ENCODE results near the gene HMGB1. TPM values are rescaled to one million over a fixed set of nuclear protein-coding genes. Genes with fewer than 3 reads are reported as not detected.
A peak's percentile ranks its signal among the peaks of the same experiment; 100 is the strongest.
"Not testable (repeated sequence)": the region's sequence is repeated elsewhere in the genome, so short reads cannot be mapped to it uniquely, and the experiment has no call there.

Gene HMGB1
- polyA plus RNA-seq, 3 donors from 2014 or later: 629 to 859 (median 662) TPM

DNA sequence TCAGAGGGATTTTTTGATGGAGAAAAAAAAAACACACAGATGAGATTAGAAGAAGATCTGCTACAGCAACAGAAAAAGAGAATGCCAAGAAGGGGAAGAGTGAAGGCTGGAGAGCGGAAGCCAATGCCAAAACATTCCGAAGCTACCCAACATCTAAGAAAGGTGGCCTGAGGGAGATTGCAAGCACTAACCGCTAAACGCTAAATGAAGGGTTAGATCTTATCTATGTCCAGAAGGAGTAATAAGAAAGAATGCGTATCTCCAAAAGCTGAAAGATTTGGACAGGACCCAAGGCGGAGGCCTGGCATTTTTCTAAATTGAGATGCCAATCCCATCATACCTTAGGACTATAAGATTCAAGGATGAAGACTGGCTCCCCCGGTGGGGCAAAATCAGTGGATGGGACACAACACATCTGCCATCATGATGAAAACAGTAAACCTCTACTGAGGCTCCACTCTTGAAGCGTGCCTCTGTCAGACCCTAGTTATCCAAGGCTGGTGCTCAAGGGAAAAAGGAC lies 15.6 kb upstream of the HMGB1 start:
- no peaks in the 10 kb centered on the region for H3K4me1 Mint-ChIP-seq
- H3K27me3 Mint-ChIP-seq (ENCODE audit: low read depth in 3 of 3): peaks cover 2 to 12% (median 9%) of the 10 kb centered on the region in 3 donors
- H3K27ac Mint-ChIP-seq: no peak overlapping the region
- no peak overlapping the region for H3K4me3 Mint-ChIP-seq
- no peaks in the 10 kb centered on the region for H3K9me3 Mint-ChIP-seq
- no peak for DNase-seq
- H3K36me3 Mint-ChIP-seq: no peaks in the 10 kb centered on the region

DNA sequence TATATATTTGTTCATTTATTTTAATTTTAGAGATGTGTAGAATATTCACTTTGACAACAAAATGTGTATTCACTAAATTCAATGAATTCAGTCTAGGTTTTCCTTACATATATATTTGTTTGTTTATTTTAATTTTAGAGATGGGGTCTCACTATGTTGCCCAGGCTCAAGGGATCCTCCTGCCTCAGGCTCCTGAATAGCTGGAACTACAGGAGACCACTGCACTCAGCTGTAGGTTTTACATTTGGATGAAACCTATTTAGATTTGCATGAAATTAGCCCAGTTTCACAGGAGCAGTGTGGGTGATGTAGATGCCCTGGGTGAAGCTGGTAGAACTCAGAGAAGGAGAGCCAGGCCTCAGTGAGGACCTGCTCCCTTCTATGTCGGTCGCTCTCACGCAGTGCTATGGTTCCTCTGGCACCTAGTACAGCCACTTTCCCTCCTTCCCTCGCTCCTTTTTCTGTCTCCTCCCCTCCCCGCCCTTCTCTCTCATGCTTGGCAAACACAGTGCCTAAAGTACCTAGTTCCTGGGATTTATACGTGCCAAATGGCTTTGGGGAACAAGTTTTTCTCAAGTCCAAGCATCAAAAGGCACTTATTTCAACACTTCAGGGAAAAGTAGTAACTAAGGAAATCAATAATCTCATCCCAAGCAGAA lies 14.7 kb upstream of the HMGB1 start:
- Mint-ChIP-seq H3K4me1 (no peaks in the 10 kb centered on the region), H3K4me3 (no peak overlapping the region), H3K27me3 (ENCODE audit: low read depth in 3 of 3) (peaks cover 2 to 12% (median 9%) of the 10 kb centered on the region in 3 donors), H3K36me3 (no peaks in the 10 kb centered on the region), H3K27ac (no peak overlapping the region), H3K9me3 (no peaks in the 10 kb centered on the region)
- no peak for DNase-seq

DNA sequence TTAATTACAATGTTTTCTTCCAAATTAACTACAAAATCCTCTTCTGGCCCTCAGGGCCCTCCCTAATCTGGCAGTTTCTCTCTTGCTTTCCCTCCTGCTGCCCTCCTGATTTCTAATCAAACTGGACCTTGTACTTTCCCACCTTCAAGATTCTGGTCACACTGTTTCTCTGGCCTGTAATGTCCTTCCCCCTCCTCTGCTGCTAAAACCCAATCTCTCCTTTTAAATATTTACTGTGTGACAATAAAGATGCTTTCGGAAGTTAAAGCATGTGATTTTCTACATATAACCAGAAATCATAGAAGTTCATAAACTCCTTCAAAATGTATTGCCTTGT lies 14.1 kb upstream of the HMGB1 start:
- H3K9me3 Mint-ChIP-seq: no peaks in the 10 kb centered on the region
- no peaks in the 10 kb centered on the region for H3K36me3 Mint-ChIP-seq
- H3K4me1 Mint-ChIP-seq: no peaks in the 10 kb centered on the region
- no peak overlapping the region for H3K4me3 Mint-ChIP-seq
- peaks cover 2 to 12% (median 9%) of the 10 kb centered on the region in 3 donors for H3K27me3 Mint-ChIP-seq (ENCODE audit: low read depth in 3 of 3)
- no peak overlapping the region for H3K27ac Mint-ChIP-seq
- no peak for DNase-seq

DNA sequence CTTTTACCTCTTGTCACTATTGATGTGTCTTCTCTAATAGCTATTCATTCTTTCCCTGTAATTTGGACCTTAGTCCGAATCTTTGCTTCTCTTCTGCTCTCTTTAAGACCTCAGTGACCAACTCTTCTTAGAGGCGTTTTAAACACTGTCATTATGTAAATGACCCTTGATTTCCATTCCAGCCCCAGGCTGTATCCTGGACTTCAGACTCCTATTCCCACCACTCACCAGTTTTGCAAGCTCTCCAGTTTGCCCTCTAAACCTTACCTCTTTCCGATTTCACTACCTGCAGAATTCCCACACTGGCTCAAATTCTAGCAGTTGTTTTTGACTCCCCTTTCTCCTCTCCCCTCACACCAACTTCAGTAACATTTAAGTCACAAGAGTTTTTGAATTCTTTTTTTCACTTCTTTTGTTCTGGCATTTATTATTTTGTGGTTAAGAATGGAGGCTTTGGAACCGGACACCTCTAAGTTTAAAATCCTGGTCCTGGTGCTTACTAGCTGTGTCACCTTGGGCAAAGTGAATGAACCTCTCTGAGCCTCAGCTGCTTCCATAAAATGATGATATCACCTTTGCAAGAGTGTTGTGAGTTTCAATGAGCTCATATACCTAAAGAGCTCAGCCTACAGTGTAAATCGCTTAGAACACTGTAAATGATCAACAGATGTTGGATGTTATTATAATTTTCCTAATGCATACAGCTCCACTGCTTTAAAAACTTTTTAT lies 13.6 kb upstream of the HMGB1 start:
- Mint-ChIP-seq H3K4me3 (no peak overlapping the region), H3K4me1 (no peaks in the 10 kb centered on the region), H3K27ac (no peak overlapping the region), H3K36me3 (no peaks in the 10 kb centered on the region), H3K9me3 (no peaks in the 10 kb centered on the region), H3K27me3 (ENCODE audit: low read depth in 3 of 3) (peaks cover 2 to 10% (median 7%) of the 10 kb centered on the region in 3 donors)
- no peak for DNase-seq

DNA sequence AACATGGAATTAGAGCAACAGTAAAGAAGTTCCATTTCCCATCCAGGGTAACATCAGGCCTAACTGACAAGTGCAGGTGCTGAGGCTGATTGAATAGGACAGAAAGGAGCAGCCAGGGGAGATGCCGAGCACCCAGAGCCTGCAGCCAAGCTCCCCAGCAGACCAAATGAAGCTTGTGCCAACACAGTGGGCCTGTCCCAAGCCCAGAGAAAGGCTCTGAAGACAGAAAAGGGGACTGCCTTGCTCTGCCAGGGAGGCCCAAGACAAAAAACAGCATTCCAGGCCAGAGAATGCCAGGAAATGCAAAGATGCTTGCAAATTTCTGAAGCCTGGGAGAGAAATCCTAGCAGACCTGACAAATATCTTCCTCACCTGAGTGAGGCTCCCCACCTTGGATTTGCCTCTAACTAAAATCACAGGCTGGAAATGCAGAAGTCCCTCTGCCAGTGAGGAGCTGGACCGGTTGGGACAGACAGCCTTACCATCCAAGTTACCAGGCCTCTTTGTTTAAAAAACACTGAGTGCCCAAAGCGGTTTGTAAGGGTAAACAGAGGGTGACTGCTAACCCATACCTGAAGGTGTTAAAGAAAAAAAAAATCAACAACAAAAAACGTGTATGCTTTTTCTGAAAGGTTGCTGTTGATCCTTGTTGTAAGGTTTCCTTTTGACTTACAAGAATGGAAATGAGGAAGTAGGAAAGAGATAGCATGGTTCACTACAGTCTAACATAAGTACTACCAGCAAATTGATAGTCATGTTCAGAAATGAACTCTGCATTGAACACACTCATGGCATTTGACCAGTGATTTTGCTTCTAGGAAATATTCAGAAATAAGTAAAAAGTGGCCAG lies 11.8 kb upstream of the HMGB1 start:
- DNase-seq: no peak
- Mint-ChIP-seq H3K4me3 (no peak overlapping the region), H3K9me3 (no peaks in the 10 kb centered on the region), H3K27me3 (ENCODE audit: low read depth in 3 of 3) (peaks cover 0 to 8% (median 1%) of the 10 kb centered on the region in 3 donors), H3K4me1 (no peaks in the 10 kb centered on the region), H3K36me3 (no peaks in the 10 kb centered on the region), H3K27ac (no peak overlapping the region)

DNA sequence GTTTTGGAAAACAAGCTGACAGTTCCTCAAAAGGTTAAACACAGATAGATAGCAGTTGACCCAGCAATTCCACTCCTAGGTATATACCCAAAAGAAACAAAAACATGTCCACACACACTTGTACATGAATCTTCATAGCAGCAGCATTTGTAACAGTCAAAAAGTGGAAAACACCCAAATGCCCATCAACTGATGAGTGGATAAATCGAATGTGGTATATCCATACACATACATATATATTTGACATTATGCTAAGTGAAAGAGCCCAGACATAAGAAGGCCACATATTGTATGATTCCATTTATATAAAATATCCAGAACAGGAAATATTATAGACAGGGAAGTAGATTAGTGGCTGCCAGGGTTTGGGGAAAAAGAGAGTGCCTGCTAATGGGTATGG lies 7.9 kb upstream of the HMGB1 start:
- no peaks in the 10 kb centered on the region for H3K27me3 Mint-ChIP-seq (ENCODE audit: low read depth in 3 of 3)
- H3K9me3 Mint-ChIP-seq: no peaks in the 10 kb centered on the region
- H3K36me3 Mint-ChIP-seq: no peaks in the 10 kb centered on the region
- no peak for DNase-seq
- no peak overlapping the region for H3K4me3 Mint-ChIP-seq
- H3K4me1 Mint-ChIP-seq: no peaks in the 10 kb centered on the region
- H3K27ac Mint-ChIP-seq: no peak overlapping the region

DNA sequence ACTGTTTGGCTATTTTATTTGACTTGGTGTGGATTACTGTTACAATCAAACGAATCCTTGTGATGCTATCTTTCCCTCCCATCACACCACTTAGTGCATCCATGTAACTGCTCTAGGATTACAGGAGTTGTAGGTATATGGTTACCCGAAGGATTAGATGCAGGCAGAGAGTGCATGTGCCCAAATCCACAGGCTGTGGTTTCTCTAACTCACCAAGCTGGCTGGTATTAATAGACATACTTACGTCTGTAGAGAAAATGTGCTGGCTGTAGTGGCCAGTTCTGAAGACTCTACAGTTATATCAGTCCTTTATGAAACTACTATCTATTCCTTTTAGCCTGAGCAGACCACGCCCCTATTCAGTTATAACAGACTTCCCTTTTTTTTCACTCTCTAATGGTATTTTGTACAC lies 1.1 kb upstream of the HMGB1 start:
- peaks cover 28 to 33% of the 10 kb centered on the region in 2 donors for H3K4me1 Mint-ChIP-seq
- H3K27ac Mint-ChIP-seq: no peak overlapping the region
- peaks cover 0 to 2% (median 0%) of the 10 kb centered on the region in 6 donors for H3K9me3 Mint-ChIP-seq
- H3K36me3 Mint-ChIP-seq: peaks cover 0 to 12% (median 3%) of the 10 kb centered on the region in 3 donors
- H3K4me3 Mint-ChIP-seq: peak overlapping the region in 1 of 5 donors; percentile 7
- DNase-seq: no peak
- H3K27me3 Mint-ChIP-seq (ENCODE audit: low read depth in 3 of 3): peaks cover 15 to 16% (median 16%) of the 10 kb centered on the region in 3 donors

DNA sequence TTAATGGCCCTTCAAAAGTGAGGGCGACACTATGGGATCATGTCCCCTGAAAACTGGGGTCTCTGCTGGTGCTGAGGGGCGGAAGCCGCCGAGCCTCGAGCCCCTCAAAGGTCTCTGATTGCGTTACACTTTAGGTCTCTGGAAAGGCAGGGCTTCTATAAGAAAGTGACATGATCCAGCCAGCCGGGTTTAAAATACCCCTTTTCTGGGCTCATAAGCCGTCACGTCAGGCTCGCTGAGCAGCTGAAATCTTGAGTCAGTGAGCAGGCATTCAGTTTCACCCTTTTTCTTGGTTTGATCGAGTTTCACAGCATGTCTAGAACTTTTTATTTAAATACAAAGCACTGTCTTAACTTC lies 600 bp upstream of the HMGB1 start:
- H3K4me1 Mint-ChIP-seq: peaks cover 32 to 38% of the 10 kb centered on the region in 2 donors
- H3K27me3 Mint-ChIP-seq (ENCODE audit: low read depth in 3 of 3): peaks cover 16 to 17% (median 16%) of the 10 kb centered on the region in 3 donors
- H3K27ac Mint-ChIP-seq: peak overlapping the region in 2 of 6 donors; percentile 46 to 98
- H3K4me3 Mint-ChIP-seq: peak overlapping the region in 4 of 5 donors; percentile 5 to 97 (median 36)
- H3K36me3 Mint-ChIP-seq: peaks cover 4 to 16% (median 6%) of the 10 kb centered on the region in 3 donors
- DNase-seq: no peak
- peaks cover 0 to 2% (median 0%) of the 10 kb centered on the region in 6 donors for H3K9me3 Mint-ChIP-seq

DNA sequence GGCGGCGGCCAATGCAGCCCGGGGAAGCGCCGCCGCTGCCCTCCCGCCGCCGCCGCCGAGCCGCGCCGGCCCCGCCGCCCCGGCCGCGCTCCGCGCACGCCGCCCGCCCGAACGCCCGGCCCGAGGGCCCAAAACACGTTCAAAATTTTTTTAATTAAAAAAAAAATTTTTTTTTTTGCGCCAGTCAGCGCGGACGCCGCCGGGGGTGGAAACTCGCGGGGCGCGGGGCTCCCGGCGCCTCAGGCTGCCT lies 468 bp downstream of the HMGB1 start:
- peaks cover 0 to 2% (median 0%) of the 10 kb centered on the region in 6 donors for H3K9me3 Mint-ChIP-seq
- H3K4me3 Mint-ChIP-seq: no peak overlapping the region
- DNase-seq: no peak
- H3K4me1 Mint-ChIP-seq: peaks cover 34 to 41% of the 10 kb centered on the region in 2 donors
- H3K27ac Mint-ChIP-seq: peak overlapping the region in 1 of 6 donors; percentile 98
- H3K36me3 Mint-ChIP-seq: peaks cover 6 to 18% (median 8%) of the 10 kb centered on the region in 3 donors
- H3K27me3 Mint-ChIP-seq (ENCODE audit: low read depth in 3 of 3): peaks cover 16 to 19% (median 16%) of the 10 kb centered on the region in 3 donors

DNA sequence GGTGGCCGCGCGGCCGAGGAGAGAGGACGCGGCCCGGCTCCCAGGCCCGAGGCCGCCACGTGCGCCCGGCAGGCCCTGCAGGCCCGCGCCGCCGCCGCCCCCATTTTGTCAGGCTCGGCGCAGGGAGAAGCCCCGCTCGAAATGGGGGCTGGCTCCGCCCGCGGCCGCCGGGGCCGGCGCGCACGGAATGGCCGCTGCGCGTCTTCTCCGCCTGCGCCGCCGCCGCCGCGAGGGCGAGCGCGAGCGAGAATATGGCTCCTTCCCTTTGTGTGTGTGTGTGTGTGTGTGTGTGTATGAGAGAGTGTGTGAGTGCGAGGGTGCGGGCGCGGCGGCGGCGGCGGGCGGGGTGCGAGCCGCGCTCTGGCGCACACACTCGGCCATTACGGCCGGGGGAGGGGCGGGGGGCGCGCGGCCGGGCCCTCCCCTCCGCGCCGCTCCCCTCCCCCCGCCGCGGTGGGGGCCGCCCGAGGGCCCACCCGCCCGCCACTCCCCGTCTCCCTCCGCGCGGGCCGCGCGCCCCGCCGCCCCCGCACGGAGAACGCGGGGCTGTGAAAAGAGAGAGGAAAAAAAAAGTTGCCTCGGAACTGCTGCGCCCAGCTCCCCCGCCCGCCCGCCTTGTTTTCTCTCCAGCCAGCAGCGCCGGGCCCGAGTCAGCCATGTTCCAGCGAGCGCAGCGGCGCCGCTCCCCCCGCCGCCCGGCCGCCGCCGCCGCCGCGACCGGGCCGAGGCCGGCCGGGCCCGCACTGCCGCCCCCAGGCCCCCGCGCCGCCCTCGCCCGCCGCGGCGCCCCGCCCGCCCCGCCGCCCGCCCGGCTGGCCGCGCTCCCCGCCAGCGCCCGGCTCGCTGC lies 1.0 kb downstream of the HMGB1 start:
- DNase-seq: peak; percentile 78 to 83 (median 83)
- Mint-ChIP-seq H3K27ac (peak overlapping the region; percentile 95 to 100 (median 98)), H3K4me3 (peak overlapping the region; percentile 93 to 96 (median 95)), H3K27me3 (ENCODE audit: low read depth in 3 of 3) (peaks cover 16 to 19% (median 16%) of the 10 kb centered on the region in 3 donors), H3K9me3 (peaks cover 0 to 2% (median 0%) of the 10 kb centered on the region in 6 donors), H3K4me1 (peaks cover 34 to 43% of the 10 kb centered on the region in 2 donors), H3K36me3 (peaks cover 6 to 18% (median 8%) of the 10 kb centered on the region in 3 donors)

DNA sequence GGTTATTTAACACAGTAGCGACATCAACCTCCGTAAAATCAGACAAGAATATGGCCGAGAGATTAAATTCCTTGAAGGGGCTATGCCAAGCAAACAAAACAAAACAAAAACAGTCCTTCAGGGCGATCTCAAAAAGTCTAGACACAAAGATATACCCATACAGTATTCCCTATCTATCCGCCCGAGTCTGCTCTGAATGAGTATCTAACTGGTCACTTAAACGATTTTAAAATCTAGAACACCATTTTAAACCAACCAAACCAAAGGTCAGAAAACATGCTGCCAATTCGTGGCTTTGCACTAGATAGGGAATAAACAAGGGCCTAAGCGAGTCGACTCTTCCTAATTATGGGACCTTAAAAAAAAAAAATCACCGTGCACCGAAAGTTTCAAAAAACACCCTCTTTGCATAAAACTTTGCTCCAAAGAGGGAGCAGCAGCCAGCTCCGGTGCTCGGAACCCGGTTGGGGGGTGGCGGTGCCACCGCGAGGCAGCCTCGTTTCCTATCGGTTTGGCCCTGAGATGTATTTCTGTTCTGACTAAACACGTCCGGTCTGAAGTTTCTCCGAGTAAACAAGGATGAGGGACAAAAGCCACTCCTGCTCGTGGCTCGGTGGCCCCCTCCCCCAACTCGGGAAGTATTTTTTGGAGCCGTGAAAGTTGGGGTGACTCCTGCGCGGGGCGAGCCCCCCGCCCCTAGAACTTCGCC lies 1.8 kb downstream of the HMGB1 start:
- Mint-ChIP-seq H3K9me3 (peaks cover 0 to 2% (median 0%) of the 10 kb centered on the region in 6 donors), H3K36me3 (peaks cover 6 to 25% (median 11%) of the 10 kb centered on the region in 3 donors), H3K4me1 (peaks cover 38 to 50% of the 10 kb centered on the region in 2 donors), H3K27ac (peak overlapping the region; percentile 95 to 98 (median 96)), H3K27me3 (ENCODE audit: low read depth in 3 of 3) (peaks cover 16 to 24% (median 17%) of the 10 kb centered on the region in 3 donors), H3K4me3 (peak overlapping the region; percentile 90 to 96 (median 95))
- peak; percentile 72 to 77 (median 76) for DNase-seq

DNA sequence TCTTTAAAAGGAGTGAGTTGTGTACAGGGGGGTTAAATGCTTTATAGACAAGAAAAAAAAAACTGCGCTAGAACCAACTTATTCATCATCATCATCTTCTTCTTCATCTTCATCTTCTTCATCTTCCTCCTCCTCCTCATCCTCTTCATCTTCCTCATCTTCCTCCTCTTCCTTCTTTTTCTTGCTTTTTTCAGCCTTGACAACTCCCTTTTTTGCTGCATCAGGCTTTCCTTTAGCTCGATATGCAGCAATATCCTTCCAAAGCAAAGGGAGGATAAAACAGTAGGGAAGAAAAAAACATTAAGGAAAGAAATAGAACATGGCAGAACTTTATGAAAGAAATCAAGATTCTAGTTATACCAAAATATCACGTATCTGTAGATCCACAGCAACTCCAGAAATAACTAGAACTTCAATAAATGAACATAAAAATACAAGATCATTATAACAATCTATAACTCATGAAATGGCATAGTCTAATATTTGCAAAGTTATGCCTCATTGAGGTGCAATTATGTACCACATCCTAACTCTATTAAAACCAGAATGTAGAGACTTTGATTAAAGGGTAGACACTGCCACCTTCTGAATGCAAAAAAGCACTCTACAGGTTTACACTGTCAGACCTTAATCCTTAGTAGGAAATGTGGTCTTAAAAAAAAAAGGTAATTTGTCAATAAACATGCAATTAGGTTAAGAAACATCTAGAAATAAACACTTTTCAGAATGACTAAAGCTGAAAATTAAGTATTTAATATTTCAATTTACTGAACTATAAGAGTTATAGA lies 4.3 kb downstream of the HMGB1 start:
- not testable (repeated sequence) for H3K9me3 Mint-ChIP-seq
- peaks cover 6 to 33% (median 16%) of the 10 kb centered on the region in 3 donors for H3K36me3 Mint-ChIP-seq
- peaks cover 42 to 67% of the 10 kb centered on the region in 2 donors for H3K4me1 Mint-ChIP-seq

More for the DNA sequence above, 4.3 kb downstream of the HMGB1 start:
- peak; percentile 16 to 51 (median 37) for DNase-seq
- H3K27ac Mint-ChIP-seq: peak overlapping the region; percentile 76 to 98 (median 92)
- peaks cover 16 to 27% (median 18%) of the 10 kb centered on the region in 3 donors for H3K27me3 Mint-ChIP-seq (ENCODE audit: low read depth in 3 of 3)
- H3K4me3 Mint-ChIP-seq: peak overlapping the region in 4 of 5 donors; percentile 30 to 73 (median 65)
